H9 (cell line): Measurements from ENCODE around the gene BSPRY. TPM values are rescaled to one million over a fixed set of nuclear protein-coding genes. Genes with fewer than 3 reads are reported as not detected.

Experiments used
- DNase-seq: peaks from one replicate; pipeline ENCODE4 v3.0.0-alpha.2; 2017
- H2AFZ ChIP-seq: one replicate; pipeline ENCODE4 v1.6.1; 2013; ENCODE audit warnings: mild to moderate bottlenecking, low read length, control low read depth, moderate library complexity
- H2AK5ac ChIP-seq: 2 replicates; pipeline ENCODE4 v1.6.1; 2013; ENCODE audit warnings: low read length, control low read depth, mixed read lengths; ENCODE audit not compliant: insufficient read length
- H2BK120ac ChIP-seq: one replicate; pipeline ENCODE4 v1.6.1; 2013; ENCODE audit warnings: low read depth, mild to moderate bottlenecking, low read length, control low read depth, inconsistent platforms; ENCODE audit not compliant: poor library complexity, severe bottlenecking
- H2BK12ac ChIP-seq: 2 replicates; pipeline ENCODE4 v1.6.1; 2013; ENCODE audit warnings: low read length, control low read depth, mixed read lengths, low read depth; ENCODE audit not compliant: insufficient read length
- H2BK15ac ChIP-seq: 2 replicates; pipeline ENCODE4 v1.6.1; 2013; ENCODE audit warnings: low read depth, low read length, control low read depth
- H2BK20ac ChIP-seq: one replicate; pipeline ENCODE4 v1.6.1; 2013; ENCODE audit warnings: low read depth, mild to moderate bottlenecking, low read length, control low read depth, inconsistent platforms; ENCODE audit not compliant: poor library complexity, severe bottlenecking
- H2BK5ac ChIP-seq: 2 replicates; pipeline ENCODE4 v1.6.1; 2013; ENCODE audit warnings: low read length, control low read depth, mixed read lengths; ENCODE audit not compliant: insufficient read length
- H3K14ac ChIP-seq: 2 replicates; pipeline ENCODE4 v1.6.1; 2013; ENCODE audit warnings: low read length, control low read depth; ENCODE audit not compliant: insufficient read depth
- H3K18ac ChIP-seq: 2 replicates; pipeline ENCODE4 v1.6.1; 2013; ENCODE audit warnings: low read depth, mild to moderate bottlenecking, mixed read lengths, low read length, control low read depth; ENCODE audit not compliant: insufficient read length
- H3K23ac ChIP-seq: 2 replicates; pipeline ENCODE4 v1.6.1; 2013; ENCODE audit warnings: low read length, control low read depth, mixed read lengths, low read depth; ENCODE audit not compliant: insufficient read length
- H3K23me2 ChIP-seq: 2 replicates; pipeline ENCODE4 v1.6.1; 2013; ENCODE audit warnings: low read depth, mild to moderate bottlenecking, mixed read lengths, low read length, control low read depth; ENCODE audit not compliant: insufficient read length, poor library complexity, severe bottlenecking
- H3K27ac ChIP-seq: 2 replicates; pipeline ENCODE4 v1.5.1; 2013; ENCODE audit warnings: low read length, control low read depth, mixed read lengths, low read depth; ENCODE audit not compliant: insufficient read length
- H3K27me3 ChIP-seq: 2 replicates; pipeline ENCODE4 v1.6.1; 2013; ENCODE audit warnings: low read length, control low read depth, inconsistent platforms; ENCODE audit not compliant: insufficient read depth
- H3K4ac ChIP-seq: 2 replicates; pipeline ENCODE4 v1.6.1; 2013; ENCODE audit warnings: low read depth, mild to moderate bottlenecking, control low read depth, inconsistent platforms, low read length, moderate library complexity
- H3K4me1 ChIP-seq: 2 replicates; pipeline ENCODE4 v1.6.1; 2013; ENCODE audit warnings: low read length, control low read depth, inconsistent platforms; ENCODE audit not compliant: insufficient read depth
- H3K4me2 ChIP-seq: 2 replicates; pipeline ENCODE4 v1.6.1; 2013; ENCODE audit warnings: low read length, control low read depth, mixed read lengths; ENCODE audit not compliant: insufficient read length, insufficient read depth
- H3K56ac ChIP-seq: 2 replicates; pipeline ENCODE4 v1.6.1; 2013; ENCODE audit warnings: low read depth, mild to moderate bottlenecking, mixed read lengths, low read length, control low read depth; ENCODE audit not compliant: insufficient read length
- H3K79me1 ChIP-seq: 2 replicates; pipeline ENCODE4 v1.6.1; 2013; ENCODE audit warnings: low read depth, mild to moderate bottlenecking, moderate library complexity, low read length, control low read depth, inconsistent platforms; ENCODE audit not compliant: insufficient read depth, poor library complexity, severe bottlenecking
- H3K79me2 ChIP-seq: 2 replicates; pipeline ENCODE4 v1.6.1; 2013; ENCODE audit warnings: low read length, control low read depth, inconsistent platforms; ENCODE audit not compliant: insufficient read depth
- H3K9ac ChIP-seq: 2 replicates; pipeline ENCODE4 v1.6.1; 2013; ENCODE audit warnings: low read length, control low read depth, mixed read lengths; ENCODE audit not compliant: insufficient read length; ENCODE audit errors: extremely low read depth
- H3K9me3 ChIP-seq: one replicate; pipeline ENCODE4 v1.6.1; 2013; ENCODE audit warnings: low read depth, low read length, inconsistent platforms; ENCODE audit not compliant: control insufficient read depth
- H3T11ph ChIP-seq: one replicate; pipeline ENCODE4 v1.6.1; 2013; ENCODE audit warnings: mild to moderate bottlenecking, low read length, control low read depth, inconsistent platforms
- H4K20me1 ChIP-seq: one replicate; pipeline ENCODE4 v1.6.1; 2013; ENCODE audit not compliant: control insufficient read depth, insufficient read length, insufficient read depth
- H4K5ac ChIP-seq: 2 replicates; pipeline ENCODE4 v1.6.1; 2013; ENCODE audit warnings: low read depth, mild to moderate bottlenecking, mixed read lengths, low read length, control low read depth; ENCODE audit not compliant: insufficient read length
- H4K8ac ChIP-seq: replicated peaks from 2 replicates; pipeline ENCODE4 v1.6.1; 2013; ENCODE audit warnings: low read length, control low read depth, mixed read lengths, low read depth; ENCODE audit not compliant: insufficient read length
- H4K91ac ChIP-seq: 2 replicates; pipeline ENCODE4 v1.6.1; 2013; ENCODE audit warnings: low read depth, mild to moderate bottlenecking, moderate library complexity, mixed read lengths, low read length, control low read depth; ENCODE audit not compliant: insufficient read length
- H3K27ac Mint-ChIP-seq, 3 experiments: 2 replicates in 2 of 3; 3 replicates in 1 of 3; pipeline ENCODE4 v1.8.0; 2020 to 2021; ENCODE audit warnings: mixed read lengths in 3 of 3, mild to moderate bottlenecking in 1 of 3, moderate library complexity in 1 of 3
- H3K27me3 Mint-ChIP-seq: 2 replicates; pipeline ENCODE4 v1.8.0; 2021; ENCODE audit warnings: low read depth, mild to moderate bottlenecking, moderate library complexity, mixed read lengths
- H3K36me3 Mint-ChIP-seq, 3 experiments: 2 replicates in 2 of 3; 3 replicates in 1 of 3; pipeline ENCODE4 v1.8.0; 2020 to 2021; ENCODE audit warnings: low read depth in 3 of 3, mixed read lengths in 3 of 3; ENCODE audit not compliant: insufficient read depth in 1 of 3
- H3K4me1 Mint-ChIP-seq, 2 experiments: 2 replicates each; pipeline ENCODE4 v1.8.0; 2020; ENCODE audit warnings: mixed read lengths in 2 of 2
- H3K4me3 Mint-ChIP-seq, 2 experiments: 2 replicates in 1 of 2; 3 replicates in 1 of 2; pipeline ENCODE4 v1.8.0; 2020 to 2021; ENCODE audit warnings: mild to moderate bottlenecking in 2 of 2, mixed read lengths in 2 of 2, moderate library complexity in 1 of 2
- H3K9me3 Mint-ChIP-seq, 2 experiments: 2 replicates in 1 of 2; 3 replicates in 1 of 2; pipeline ENCODE4 v1.8.0; 2020; ENCODE audit warnings: mild to moderate bottlenecking in 2 of 2, mixed read lengths in 2 of 2, moderate library complexity in 1 of 2
- WGBS: extraction: QIAGEN DNeasy Blood & Tissue Kit; methylation state at CpG from one replicate; pipeline ENCODE4 v1.1.7; 2013; ENCODE audit warnings: missing lambda C conversion rate, low lambda C conversion rate, mixed read lengths; ENCODE audit not compliant: insufficient read length; ENCODE audit errors: extremely low coverage; 5-methylcytosine and 5-hydroxymethylcytosine counted together
- total RNA-seq: library from RNA; stranded (reverse); gene quantifications from 2 replicates; pipeline ENCODE4 v1.2.1, GENCODE V29; 2021
- TF ChIP-seq, protein P1 (sequence below): fragments of 200-600 bp; sonication (generic); conservative IDR thresholded peaks from 3 replicates; pipeline ENCODE4 v1.8.0; 2021; ENCODE audit warnings: antibody characterized with exemption, mild to moderate bottlenecking

Gene BSPRY
- total RNA-seq, 1 experiment from 2014 or later = 4.5 TPM

DNA sequence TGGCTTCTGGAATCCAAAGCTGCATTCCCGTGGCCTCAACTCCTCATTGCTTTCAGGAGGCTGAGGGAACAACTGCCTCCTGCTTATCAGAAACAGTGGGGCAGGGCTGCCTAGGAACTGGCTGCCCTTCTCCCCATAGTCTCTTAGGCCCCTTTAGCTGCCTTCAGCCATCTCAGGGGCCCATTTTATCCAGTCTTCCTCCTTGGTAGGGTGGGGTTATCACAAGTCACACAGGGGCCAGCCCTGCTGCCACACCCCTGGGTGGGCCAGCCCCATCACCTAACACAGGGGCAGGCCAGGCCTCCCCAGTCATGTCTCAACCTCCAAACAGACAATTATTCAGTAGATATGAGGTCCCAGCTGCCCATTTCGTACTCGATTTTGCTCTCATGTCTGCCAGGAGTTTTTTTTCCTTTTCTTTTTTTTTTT lies 47.9 kb downstream of the BSPRY start:
- Mint-ChIP-seq H3K36me3 (peaks cover 0 to 10% (median 8%) of the 10 kb centered on the region in 3 experiments; a peak in 4 of 7 replicates), H3K27ac (0 out of 7 replicates have a peak overlapping the region, but pooled peaks of 1 of the 3 experiments have one; percentile 38), H3K4me1 (peaks cover 6 to 11% of the 10 kb centered on the region in 2 experiments), H3K4me3 (no peak overlapping the region), H3K27me3 (no peaks in the 10 kb centered on the region; the same call in 1 of the 2 replicates), H3K9me3 (no peaks in the 10 kb centered on the region)
- Histone ChIP-seq H3K23ac (no peak overlapping the region), H2BK5ac (no peak overlapping the region), H3K4me1 (no peaks in the 10 kb centered on the region), H3K79me1 (no peaks in the 10 kb centered on the region), H3K4ac (no peak overlapping the region), H2BK120ac (no peak overlapping the region), H4K5ac (no peak overlapping the region), H2AK5ac (no peak overlapping the region), H3K9me3 (no peaks in the 10 kb centered on the region), H3K56ac (no peak overlapping the region), H3K27me3 (no peaks in the 10 kb centered on the region), H3K14ac (no peak overlapping the region), H2AFZ (no peak overlapping the region), H4K8ac (no peak overlapping the region), H3K27ac (no peak overlapping the region), H3K23me2 (no peaks in the 10 kb centered on the region), H4K91ac (no peak overlapping the region), H3K9ac (no peak overlapping the region), H3K79me2 (no peaks in the 10 kb centered on the region), H3K18ac (no peak overlapping the region), H2BK12ac (no peak overlapping the region), H2BK20ac (no peak overlapping the region), H2BK15ac (no peak overlapping the region), H3T11ph (no peak overlapping the region), H4K20me1 (no peaks in the 10 kb centered on the region), H3K4me2 (no peak overlapping the region)
- DNase-seq = no peak
- WGBS = no CpG with 5 or more reads among the region's 3 CpGs
- TF ChIP-seq, protein P1, sequence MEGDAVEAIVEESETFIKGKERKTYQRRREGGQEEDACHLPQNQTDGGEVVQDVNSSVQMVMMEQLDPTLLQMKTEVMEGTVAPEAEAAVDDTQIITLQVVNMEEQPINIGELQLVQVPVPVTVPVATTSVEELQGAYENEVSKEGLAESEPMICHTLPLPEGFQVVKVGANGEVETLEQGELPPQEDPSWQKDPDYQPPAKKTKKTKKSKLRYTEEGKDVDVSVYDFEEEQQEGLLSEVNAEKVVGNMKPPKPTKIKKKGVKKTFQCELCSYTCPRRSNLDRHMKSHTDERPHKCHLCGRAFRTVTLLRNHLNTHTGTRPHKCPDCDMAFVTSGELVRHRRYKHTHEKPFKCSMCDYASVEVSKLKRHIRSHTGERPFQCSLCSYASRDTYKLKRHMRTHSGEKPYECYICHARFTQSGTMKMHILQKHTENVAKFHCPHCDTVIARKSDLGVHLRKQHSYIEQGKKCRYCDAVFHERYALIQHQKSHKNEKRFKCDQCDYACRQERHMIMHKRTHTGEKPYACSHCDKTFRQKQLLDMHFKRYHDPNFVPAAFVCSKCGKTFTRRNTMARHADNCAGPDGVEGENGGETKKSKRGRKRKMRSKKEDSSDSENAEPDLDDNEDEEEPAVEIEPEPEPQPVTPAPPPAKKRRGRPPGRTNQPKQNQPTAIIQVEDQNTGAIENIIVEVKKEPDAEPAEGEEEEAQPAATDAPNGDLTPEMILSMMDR = no peak
